Measurements from ENCODE around the gene TLR5. TPM values are rescaled to one million over a fixed set of nuclear protein-coding genes. Genes with fewer than 3 reads are reported as not detected.

The TLR5 gene
- polyA plus RNA-seq, 3 donors, result 5.3 to 6.4 (median 5.8) TPM

DNA sequence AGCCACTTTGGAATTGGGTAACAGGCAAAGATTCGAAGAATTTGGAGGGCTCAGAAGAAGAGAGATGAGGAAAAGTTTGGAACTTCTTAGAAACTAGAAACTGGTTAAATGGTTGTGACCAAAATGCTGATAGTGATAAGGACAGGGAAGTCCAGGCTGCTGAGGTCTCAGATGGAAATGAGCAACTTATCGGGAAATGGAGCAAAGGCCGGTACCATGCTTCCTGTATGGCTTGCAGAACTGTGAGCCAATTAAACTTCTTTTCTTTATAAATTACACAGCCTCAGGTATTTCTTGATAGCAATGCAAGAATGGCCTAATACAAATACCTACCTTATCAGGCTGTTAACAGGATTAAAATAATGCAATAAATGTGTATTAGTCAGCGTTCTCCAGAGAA lies 9.4 kb upstream of the TLR5 start:
- DNase-seq (ENCODE audit: low read depth in 3 of 3, low spot score in 2 of 3), result no peak

DNA sequence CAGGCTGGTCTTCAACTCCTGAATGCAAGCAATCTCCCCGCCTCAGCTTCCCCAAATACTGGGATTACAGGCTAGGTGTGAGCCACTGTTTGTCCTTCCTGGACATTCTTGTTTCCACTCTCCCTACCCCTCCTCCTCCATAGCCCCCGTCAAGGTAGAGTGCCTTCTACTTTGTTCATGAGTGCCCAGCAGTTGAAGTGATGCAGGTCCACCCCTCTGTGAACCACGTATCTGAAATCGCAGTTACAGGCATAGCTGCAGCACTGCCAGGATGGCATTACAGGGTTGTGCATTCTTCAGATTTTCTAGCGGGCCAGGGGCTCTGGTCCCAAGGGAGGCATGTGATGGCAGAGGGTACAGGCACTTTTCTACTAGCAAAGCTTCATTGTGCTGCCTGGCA lies 7.4 kb upstream of the TLR5 start:
- no peak for DNase-seq (ENCODE audit: low read depth in 3 of 3, low spot score in 2 of 3)

DNA sequence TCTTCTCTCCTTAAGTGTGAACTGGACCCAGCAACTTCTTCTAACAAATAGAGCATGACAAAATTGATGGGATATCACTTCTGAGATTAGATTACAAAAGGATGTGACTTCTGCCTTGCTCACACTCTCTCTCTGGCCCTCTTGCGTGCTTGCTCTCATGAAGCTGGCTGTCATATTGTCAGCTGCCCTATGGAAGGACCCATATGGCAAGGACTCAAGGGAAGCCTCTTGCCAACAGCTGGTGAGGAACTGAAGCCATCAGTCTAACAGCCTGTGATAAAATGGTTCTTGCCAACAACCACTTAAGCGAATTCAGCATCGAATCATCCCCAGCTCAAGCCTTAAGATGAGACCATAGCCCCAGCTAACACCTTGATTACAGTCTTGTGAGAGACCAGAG lies 4.8 kb upstream of the TLR5 start:
- DNase-seq (ENCODE audit: low read depth in 3 of 3, low spot score in 2 of 3), result no peak

DNA sequence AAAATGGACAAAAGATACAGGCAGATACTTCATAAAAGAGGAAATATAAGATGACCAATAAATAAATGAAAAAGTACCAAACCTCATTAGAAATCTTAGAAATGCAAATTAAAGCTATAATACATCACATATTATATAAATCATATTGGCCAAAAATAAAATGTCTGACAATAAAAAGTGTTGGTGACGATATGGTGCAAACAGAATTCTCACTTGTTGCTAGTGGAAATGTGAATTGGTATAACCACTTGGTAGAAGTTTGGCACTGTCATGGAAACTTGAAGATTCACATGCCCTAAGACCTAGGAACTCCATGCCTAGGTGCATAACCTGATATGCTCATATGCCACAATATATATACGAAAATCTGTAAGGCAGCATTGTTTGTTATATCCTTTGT lies 4.4 kb upstream of the TLR5 start:
- no peak for DNase-seq (ENCODE audit: low read depth in 3 of 3, low spot score in 2 of 3)

DNA sequence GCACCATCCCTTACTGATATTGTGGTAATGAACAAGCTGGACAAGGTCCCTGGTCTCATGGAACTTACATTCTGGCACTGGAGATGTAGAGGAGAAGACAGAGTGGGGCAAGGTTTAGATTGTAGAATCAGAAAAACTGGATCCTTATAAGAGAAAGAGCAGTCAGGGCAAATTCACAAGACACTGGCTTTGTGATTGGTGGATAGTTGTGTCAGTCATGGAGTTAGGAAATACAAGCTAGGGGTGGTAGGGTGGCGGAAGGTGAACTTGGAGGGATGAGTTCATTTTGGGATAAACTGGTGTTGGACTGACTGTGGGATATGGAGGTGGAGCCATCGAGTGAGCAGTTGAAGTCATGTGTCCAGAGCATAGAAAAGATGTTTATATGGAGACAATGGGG lies 3.7 kb upstream of the TLR5 start:
- no peak for DNase-seq (ENCODE audit: low read depth in 3 of 3, low spot score in 2 of 3)

DNA sequence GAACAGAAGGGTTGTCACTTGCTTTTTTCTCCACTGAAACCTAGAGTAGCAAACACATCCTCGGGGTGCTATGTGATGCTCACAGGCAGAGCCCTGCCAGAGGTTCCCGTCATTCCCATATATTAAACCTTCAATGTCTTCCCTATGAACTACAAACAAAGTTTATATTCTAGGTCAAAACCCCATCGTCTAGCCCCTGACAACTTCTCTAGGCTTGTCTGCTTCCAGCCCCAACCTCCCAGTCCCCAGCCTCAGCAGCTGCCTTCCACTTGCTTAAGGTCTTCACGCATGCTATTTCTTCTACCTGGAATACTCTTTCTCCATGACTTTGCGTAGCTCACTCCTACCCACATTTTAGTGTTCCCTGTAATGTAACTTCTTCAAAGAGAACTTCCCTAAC lies 1.9 kb upstream of the TLR5 start:
- no peak for DNase-seq (ENCODE audit: low read depth in 3 of 3, low spot score in 2 of 3)

DNA sequence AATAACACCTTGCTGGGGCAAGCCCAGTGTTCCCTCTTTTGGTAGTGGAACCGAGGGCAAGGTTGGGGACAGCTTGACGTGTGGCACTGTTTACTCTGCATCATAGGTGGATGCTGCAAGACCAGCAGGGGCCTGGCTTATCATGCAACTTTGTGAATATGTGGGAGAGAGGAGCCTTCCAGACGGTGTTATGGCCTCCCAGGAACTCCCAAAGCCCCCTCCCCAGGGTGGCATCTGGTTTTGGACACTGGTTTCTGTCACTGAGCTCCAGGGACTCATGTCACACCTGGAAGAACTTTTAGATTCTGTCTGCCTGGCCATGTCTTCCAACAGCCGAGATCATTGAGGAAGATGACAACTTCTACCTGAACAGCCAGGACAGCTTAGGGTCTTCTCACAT lies 1.4 kb upstream of the TLR5 start:
- no peak for DNase-seq (ENCODE audit: low read depth in 3 of 3, low spot score in 2 of 3)

DNA sequence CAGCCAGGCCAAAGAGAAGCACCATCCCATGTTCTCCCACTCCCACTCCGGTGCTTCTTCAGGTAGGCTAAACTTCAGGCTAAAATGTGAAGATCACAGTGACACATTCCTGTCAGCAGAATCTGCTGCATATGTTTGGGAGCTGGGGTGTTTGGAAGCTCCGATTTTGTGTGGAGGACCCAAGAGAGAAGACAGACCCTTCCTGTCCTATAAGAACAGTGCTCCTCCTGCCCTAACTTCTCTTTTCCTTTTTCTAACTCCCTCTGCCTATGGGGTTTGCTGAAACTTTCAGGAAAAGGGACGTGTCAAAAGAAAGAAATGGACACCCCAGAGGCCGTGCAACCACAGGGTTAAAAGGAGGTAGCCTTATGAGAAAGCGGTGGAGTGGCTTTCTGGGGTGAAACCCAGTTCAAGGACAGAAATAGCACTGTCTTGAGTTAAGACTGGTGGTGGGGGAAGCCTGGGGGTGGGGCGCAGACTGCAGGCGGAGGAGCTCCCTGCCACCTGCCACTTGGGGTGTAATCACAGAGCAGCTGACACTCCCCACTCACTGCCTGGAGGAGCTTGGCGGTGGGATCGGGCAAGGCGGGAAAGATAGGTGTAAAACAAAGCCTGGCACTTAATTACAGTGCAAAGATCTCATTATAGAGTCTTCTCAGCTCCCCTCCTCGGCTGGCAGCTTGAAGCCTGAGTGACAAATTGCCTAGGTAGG lies 645 bp upstream of the TLR5 start:
- DNase-seq (ENCODE audit: low read depth in 3 of 3, low spot score in 2 of 3), result peak in 1 of 3 donors; percentile 21

DNA sequence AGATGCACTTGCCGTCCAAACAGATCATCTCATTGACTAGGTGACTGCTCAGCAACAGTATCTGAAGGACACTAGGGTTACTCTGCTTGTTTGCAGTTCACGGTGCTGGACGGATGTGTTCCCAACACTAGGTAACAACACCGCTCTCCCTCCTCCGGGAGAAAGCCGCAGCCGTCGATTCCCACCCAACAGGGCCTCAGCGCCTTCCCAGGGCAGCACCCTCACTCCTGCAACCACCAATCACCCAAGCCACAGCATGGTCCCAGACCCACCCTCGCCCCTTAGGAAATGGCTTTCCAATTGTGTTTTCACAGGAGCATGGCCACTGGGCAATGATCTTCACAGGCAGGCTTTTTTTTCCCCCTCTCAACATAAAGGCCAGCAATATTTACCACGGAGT lies 779 bp downstream of the TLR5 start:
- DNase-seq (ENCODE audit: low read depth in 3 of 3, low spot score in 2 of 3), result no peak

DNA sequence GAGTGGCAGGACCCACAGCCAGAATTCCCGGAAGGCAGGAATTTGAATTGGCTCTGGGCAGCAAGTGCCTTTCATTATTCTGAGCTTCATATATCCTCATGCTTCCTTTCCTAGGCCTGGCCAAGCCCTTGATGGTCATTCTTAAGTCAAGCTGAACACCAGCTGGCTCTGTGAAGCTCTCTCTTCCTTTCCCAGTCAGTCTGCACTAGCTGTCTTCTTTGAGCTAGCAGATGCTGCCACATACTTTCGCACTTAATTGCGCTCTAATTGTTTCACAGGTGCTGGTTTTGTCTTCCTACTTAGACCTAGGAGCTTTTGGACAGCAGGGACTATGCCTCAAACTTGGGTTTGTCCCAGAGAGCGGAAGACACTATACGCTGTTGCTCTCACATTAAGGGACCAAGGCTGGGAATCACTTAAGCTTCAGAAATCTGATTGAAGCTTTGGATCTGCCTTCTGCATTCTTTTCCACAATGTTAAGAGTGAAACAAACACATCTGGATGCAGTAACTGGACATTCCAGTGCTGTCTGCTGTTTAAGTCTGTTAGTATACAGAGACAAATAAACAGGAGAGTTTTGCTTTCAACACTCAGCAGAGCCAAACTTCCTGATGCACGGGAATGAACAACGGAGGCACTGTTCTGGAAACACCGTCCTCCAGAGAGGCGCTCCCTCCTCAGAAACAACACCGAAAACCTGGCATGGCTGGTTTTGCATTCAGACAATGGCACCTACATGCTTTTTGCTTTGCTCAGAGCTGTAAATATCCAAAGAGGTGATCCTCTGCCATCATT lies 2.2 kb downstream of the TLR5 start:
- no peak for DNase-seq (ENCODE audit: low read depth in 3 of 3, low spot score in 2 of 3)

DNA sequence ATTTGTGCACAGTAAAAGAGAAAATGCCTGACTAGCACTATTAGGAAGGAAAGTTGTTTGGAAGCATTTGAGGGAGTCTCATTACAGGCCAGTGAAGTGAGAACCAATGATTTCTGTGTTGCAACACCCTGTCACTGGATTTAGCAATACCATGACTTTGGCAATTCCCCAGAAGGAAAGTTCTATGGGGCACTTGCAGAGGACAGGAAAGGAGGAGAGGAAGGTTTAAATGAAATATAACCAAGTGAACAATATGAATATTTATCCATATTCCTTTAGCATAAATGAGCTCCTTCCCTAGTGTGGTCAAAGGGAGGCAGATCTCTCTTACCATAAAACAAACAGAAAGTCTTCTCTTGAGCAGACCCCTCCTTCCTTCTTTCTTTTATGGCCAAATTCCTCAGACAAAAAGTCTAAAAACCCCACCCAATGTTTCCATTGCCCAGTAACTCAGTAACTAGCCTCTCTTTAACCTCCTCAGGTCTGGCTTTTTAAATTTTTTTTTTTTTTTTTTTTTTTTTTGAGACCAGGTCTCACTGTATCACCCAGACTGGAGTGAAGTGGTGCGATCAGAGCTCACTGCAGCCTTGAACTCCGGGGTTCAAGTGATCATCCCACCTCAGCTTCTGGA lies 5.5 kb downstream of the TLR5 start:
- no peak for DNase-seq (ENCODE audit: low read depth in 3 of 3, low spot score in 2 of 3)

DNA sequence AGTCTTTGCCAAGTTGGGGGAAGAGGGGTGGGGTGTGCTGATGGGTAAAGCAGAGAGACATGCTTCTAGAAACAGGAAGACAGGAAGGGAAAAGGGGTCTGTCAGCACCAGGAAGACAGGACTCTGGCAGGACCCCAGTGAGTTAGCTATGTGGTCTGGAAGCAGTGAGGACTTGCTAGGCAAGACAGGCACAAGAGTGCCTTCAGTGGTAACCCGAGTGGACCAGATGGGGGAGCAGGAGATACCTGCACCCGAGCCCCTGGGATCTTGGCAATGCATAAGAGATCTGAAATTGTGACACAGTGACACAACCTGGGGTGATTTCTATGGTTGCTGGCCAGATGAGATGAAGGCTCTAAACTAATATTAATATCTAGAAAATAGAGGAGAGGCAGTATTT lies 7.0 kb downstream of the TLR5 start:
- no peak for DNase-seq (ENCODE audit: low read depth in 3 of 3, low spot score in 2 of 3)

DNA sequence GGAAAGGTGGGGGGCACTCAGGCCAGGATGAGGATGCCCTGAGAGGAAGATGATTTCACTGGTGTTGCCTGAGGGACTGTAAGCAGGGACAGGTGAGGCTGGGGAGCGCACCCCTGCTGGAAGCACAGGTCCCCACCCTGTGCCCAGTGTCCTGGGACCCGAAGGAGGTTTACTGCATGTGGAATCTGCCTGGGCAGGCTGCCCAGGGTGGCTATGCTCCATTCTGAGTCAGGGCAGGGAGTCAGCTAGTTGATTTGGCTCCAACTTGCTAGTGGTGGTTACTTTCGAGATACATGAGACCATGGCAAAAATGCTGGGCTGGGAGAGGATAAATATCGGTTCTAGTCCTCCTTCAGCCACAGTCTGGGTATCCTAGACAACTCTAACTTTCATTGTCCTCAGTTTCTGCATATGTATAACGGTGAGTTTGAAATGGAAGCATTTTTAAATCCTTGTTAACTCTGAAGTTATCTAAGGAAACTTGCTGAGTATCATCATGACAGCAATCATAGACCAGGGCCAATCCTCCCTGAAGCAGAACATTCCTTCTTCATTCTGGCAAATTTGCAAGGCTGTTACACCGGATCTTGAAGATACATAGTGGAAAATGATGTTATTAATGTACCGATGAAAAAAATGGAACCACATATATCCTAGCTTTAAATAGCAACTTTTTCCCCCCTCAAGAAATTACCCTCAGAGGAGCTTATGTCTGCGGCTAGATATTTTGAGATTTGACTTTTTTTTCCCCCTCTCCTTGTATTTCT lies 7.7 kb downstream of the TLR5 start:
- DNase-seq (ENCODE audit: low read depth in 3 of 3, low spot score in 2 of 3), result no peak

DNA sequence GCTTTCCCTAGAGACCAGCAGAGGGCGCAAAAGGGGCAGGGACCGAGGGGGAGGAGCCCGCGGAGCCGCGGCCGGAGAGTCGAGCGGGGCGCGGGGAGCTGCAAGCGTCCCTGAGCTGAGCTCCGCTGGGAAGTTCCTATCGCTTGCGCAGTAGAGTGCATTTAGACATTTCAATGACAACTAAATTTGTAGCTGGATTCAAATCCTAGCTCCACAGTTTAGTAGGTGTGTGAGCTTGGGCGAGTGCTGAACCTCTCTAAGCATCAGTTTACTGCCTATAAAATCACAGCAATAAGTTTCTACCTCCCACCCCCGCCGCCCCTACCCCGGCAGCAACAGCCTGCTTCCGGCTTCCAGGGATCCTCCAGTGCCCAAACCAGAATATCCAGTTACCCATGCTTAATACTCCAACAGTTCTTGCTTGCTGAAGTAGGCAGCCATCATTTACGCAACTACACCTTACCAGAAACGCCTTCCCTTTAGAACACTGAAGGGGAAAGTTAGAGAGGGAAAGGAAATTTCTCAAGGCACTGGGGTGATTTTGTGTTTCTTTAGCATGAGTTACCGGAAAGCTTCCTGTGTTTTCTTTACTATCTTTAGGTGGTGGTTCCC lies 9.1 kb downstream of the TLR5 start:
- peak; percentile 73 to 78 (median 77) for DNase-seq (ENCODE audit: low read depth in 3 of 3, low spot score in 2 of 3)

DNA sequence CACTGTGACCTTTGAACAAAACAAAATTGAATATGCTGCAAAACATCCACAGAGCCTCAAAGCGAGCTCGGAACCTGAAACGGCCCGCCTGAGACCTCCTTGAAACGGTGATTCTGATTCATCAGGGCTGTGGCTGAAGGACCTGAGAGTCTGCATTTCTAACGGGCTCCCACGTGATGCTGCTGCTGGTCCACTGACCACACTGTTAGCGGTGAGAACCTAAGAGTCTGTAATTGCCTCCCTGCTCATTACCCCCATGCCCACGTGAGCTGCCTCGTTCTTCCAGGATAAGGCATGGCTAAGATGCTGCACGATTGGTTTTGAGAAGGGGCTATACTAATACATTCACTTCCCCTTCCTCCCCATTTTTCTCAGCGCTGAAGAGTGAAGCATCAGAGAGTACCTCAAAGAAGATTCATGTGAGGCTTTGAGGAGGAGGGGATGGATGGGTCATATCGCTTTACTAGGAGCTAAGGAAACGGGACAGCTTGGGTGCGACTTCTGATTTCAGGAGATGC lies 9.7 kb downstream of the TLR5 start:
- no peak for DNase-seq (ENCODE audit: low read depth in 3 of 3, low spot score in 2 of 3)

DNA sequence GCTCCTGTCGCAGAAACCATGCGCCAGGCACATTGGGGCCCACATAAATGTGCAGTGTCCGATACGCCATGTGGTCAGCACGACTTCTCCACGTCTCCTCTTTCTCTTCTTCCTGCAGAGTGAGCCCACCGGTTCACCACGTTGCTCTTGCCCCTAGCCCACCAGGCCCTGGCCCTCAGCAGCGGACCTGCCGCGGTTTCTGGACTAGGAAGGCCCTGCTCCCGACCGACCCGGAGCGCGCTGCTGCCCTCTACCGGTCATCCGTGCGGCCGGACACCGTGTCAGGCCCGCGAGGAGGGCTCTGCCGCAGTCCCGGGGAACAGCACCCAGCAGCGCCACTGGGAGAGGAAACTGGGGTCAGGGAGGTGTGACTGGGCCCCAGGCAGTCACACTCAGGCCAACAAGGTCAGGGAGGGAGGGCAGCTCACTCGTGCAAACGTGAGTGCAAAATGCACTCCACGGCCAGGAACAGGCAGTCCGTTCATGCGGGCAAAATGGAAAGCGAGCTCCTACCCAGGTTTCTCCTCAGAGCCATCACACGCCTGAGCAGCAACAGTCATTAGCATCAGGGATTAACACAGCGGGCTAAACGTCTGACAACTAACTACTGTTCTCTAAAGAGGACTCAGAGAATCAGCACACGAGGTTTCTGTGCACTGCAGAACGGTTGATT lies 13.7 kb downstream of the TLR5 start:
- DNase-seq (ENCODE audit: low read depth in 3 of 3, low spot score in 2 of 3), result peak in 1 of 3 donors; percentile 52

DNA sequence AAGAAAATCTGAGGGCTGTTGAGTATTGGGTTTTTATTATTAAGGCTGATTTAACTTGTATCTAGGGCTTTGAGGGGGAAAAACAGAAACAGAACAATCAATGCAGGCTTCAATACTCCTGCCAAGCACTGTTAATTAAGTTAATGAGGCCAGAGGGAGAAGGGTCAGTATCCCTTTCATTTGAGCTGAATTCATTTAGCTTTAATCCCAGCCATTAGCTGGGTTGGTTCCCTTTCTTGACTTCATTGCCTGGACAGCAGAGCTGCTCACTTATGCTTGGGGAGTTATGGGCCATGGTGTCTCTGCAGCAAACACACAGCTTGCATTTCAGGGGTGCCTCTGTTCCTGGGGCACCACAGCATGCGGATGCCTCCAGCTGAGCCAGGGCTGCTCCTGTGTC lies 16.3 kb downstream of the TLR5 start:
- no peak for DNase-seq (ENCODE audit: low read depth in 3 of 3, low spot score in 2 of 3)

DNA sequence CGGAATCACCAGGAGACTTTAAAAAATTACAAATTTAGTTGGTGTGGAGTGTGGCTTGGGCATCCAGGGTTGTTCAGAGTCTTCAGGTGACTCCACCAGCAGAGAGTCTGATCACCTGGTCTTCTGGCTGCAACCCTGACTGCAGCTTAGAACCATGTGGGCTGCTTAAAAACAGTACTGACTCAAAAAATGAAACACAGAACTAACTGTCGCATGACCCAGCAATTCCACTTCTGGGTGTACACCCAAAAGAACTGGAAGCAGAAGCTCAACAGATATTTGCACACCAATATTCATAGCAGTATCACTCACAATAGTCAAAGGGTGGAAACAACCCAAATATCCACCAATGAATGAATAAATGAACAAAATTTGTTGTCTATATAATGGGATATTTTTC lies 17.3 kb downstream of the TLR5 start:
- DNase-seq (ENCODE audit: low read depth in 3 of 3, low spot score in 2 of 3), result no peak

DNA sequence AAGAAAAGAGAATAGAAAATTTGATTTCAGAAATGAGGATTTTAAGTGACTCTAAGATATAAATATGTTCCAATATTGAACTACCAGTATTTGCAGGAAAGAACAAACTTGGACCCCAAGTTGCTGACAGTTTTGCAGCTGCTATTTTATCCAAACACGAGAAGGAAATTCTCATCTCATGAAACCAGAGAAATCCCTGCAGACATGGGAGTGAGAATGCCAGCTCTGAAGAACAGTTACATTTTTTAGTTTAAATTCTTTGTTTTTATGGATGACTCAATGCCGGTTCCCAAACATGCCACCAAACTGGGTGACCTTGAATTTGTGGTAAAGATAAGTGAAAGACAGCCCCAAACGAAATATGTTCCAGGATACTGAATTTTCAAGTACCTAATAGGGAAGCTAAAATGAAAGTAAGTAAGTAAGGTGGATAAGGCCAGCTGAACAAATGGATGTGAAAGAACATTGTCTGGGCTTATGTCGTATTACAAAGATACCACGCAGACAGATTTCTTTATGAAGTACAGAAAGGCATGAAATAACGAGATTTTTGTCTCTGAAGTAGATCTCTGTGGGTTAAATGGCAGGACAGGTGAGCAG lies 19.9 kb downstream of the TLR5 start:
- DNase-seq (ENCODE audit: low read depth in 3 of 3, low spot score in 2 of 3), result no peak

DNA sequence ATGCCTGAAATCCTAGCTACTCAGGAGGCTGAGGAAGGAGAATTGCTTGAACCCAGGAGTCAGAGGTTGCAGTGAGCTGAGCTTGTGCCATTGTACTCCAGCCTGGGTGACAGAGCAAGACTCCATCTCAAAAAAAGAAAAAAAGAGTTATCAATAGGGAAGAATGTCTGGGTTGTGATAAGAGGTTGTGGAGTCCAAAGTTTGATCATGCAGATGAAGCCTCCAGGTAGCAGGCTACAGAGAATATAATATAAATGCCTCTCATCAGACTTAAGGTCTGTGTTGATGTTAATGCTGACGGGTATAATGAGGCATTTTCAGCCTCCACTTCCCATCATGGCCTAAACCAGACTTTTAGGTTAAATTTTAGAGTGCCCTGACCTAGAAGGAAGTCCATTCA lies 24.6 kb downstream of the TLR5 start:
- no peak for DNase-seq (ENCODE audit: low read depth in 3 of 3, low spot score in 2 of 3)

Data from right renal cortex interstitium (tissue), 3 donors.